D721Med (cell line): ENCODE data around the gene SLC22A31.

ENCODE experiments used
- DNase-seq: peaks from one replicate; pipeline ENCODE4 v3.0.0; 2011; ENCODE audit warnings: low spot score; ENCODE audit not compliant: insufficient read length
- FAIRE-seq: peaks from 2 replicates; lab custom pipeline; 2011; peaks lifted over from hg19 to GRCh38; lab: Jason Lieb, UNC
- CTCF ChIP-seq: IDR thresholded peaks from 2 replicates; pipeline ENCODE4 v1.5.1; 2012; ENCODE audit warnings: mild to moderate bottlenecking, control low read depth; ENCODE audit not compliant: insufficient read depth; ENCODE audit errors: missing control alignments

The SLC22A31 gene

GRCh38 chr16:89153848-89154271, 46.5 kb downstream of the SLC22A31 start:
- FAIRE-seq (no peak), DNase-seq (no peak)

GRCh38 chr16:89152831-89153700, 47.3 kb downstream of the SLC22A31 start:
- no peak for DNase-seq
- TF ChIP-seq CTCF, result no peak
- no peak for FAIRE-seq

More at GRCh38 chr16:89153848-89154271, 46.5 kb downstream of the SLC22A31 start:
- no peak for TF ChIP-seq CTCF

DNA sequence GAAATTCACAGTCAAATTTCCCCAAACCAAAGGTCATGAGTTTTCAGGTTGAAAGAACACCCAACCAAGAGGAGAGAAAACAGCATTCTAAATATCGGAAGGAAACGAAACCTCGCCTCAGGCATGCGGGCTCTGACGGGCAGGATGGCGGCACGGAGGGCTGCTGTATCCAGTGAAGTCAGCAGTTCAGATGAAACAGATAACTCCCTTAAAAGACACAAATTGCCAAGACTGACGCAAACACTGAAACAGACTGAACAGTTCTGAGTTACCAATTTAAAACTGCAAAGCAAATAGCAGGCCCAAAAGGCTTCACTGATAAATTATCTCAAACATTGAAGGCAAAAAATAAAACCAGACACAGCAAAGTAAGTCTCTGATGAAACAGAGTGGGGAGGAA, 49.4 kb downstream of the SLC22A31 start:
- TF ChIP-seq CTCF, result no peak
- FAIRE-seq, result no peak
- no peak for DNase-seq

- no peak for FAIRE-seq
- TF ChIP-seq CTCF, result no peak
- no peak for DNase-seq
Observed at GRCh38 chr16:89150090-89150835, 50.1 kb downstream of the SLC22A31 start.

- FAIRE-seq, result no peak
- TF ChIP-seq CTCF, result no peak
Observed at GRCh38 chr16:89149386-89149785, 51.0 kb downstream of the SLC22A31 start.

DNA sequence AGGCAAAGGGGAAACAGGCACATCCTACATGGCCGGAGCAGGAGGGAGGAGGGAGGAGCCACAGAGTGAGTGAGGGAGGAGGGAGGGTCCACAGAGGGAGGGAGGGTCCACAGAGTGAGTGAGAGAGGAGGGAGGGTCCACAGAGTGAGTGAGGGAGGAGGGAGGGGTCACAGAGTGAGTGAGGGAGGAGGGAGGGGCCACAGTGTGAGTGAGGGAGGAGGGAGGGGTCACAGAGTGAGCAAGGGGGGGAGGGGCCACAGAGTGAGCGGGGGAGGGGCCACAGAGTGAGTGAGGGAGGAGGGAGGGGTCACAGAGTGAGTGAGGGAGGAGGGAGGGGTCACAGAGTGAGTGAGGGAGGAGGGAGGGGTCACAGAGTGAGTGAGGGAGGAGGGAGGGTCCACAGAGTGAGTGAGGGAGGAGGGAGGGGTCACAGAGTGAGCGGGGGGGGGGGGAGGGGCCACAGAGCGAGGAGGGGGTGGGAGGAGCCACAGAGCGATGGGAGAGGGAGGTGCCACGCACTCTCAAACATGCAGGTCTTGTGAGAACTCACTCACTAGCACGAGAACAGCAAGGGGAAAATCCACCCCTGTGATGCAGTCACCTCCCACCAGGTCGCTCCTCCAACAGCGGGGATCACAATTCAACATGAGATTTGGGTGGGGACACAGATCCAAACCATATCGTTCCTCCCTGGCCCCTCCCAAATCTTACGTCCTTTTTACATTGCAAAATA, 53.1 kb downstream of the SLC22A31 start:
- TF ChIP-seq CTCF, result no peak
- DNase-seq (no peak), FAIRE-seq (no peak)

More at GRCh38 chr16:89149386-89149785, 51.0 kb downstream of the SLC22A31 start:
- no peak for DNase-seq
